Bronchial epithelial cell (primary cell): ENCODE measurements around the gene OR1L6. TPM values are rescaled to one million over a fixed set of nuclear protein-coding genes. Genes with fewer than 3 reads are reported as not detected.
A peak's percentile ranks its signal among the peaks of the same experiment; 100 is the strongest.

ENCODE experiments used
- DNase-seq: peaks from one replicate; pipeline ENCODE4 v3.0.0-alpha.2; 2010; ENCODE audit warnings: low read depth
- FAIRE-seq: peaks from 2 replicates; lab custom pipeline; 2011; peaks lifted over from hg19 to GRCh38; lab: Jason Lieb, UNC
- H3K27me3 ChIP-seq: 2 replicates; pipeline ENCODE4 v1.5.1; 2011; ENCODE audit warnings: low read length; ENCODE audit not compliant: control insufficient read depth, insufficient read depth
- H3K36me3 ChIP-seq: 2 replicates; pipeline ENCODE4 v1.5.1; 2011; ENCODE audit warnings: low read length; ENCODE audit not compliant: control insufficient read depth, insufficient read depth
- H3K4me3 ChIP-seq: 2 replicates; pipeline ENCODE4 v1.5.1; 2011; ENCODE audit warnings: mild to moderate bottlenecking, low read depth, low read length, control low read depth
- total RNA-seq: library from RNA; depleted of rRNA; stranded (reverse); fragments of >200 nt; gene quantifications from 2 replicates; pipeline ENCODE4 v1.2.1, GENCODE V29; 2014
- TF ChIP-seq, protein P1 (sequence below): IDR thresholded peaks from 2 replicates; pipeline ENCODE4 v1.5.1; 2011; ENCODE audit warnings: mild to moderate bottlenecking, moderate library complexity, low read length, control low read depth, inconsistent platforms; ENCODE audit not compliant: insufficient read depth, severe bottlenecking

OR1L6 gene
- total RNA-seq, 1 donor from 2014 or later = not detected

- TF ChIP-seq, protein P1, sequence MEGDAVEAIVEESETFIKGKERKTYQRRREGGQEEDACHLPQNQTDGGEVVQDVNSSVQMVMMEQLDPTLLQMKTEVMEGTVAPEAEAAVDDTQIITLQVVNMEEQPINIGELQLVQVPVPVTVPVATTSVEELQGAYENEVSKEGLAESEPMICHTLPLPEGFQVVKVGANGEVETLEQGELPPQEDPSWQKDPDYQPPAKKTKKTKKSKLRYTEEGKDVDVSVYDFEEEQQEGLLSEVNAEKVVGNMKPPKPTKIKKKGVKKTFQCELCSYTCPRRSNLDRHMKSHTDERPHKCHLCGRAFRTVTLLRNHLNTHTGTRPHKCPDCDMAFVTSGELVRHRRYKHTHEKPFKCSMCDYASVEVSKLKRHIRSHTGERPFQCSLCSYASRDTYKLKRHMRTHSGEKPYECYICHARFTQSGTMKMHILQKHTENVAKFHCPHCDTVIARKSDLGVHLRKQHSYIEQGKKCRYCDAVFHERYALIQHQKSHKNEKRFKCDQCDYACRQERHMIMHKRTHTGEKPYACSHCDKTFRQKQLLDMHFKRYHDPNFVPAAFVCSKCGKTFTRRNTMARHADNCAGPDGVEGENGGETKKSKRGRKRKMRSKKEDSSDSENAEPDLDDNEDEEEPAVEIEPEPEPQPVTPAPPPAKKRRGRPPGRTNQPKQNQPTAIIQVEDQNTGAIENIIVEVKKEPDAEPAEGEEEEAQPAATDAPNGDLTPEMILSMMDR = no peak
- DNase-seq (peak; percentile 15), FAIRE-seq (no peak)
- no peaks in the 10 kb centered on the region for H3K27me3 ChIP-seq
- H3K36me3 ChIP-seq = no peaks in the 10 kb centered on the region
- no peak overlapping the region for H3K4me3 ChIP-seq
Observed at GRCh38 chr9:122785269-122785668, 43.2 kb downstream of the OR1L6 start.

DNA sequence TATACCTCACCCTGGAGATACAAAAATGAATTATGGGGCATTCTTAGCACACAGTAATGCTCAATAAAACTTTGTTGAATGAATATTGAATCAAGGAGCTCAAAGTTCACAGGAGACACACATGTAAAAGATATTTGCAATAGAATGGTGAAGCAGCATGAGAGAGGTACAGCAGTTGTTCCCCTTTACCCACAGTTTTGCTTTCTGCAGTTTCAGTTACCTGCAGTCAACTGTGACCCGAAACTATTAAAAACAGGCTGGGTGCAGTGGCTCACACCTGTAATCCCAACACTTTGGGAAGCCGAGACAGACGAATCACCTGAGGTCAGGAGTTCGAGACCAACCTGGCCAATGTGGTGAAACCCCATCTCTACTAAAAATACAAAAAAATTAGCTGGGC, 44.2 kb downstream of the OR1L6 start:
- H3K36me3 ChIP-seq = no peaks in the 10 kb centered on the region
- H3K27me3 ChIP-seq = no peaks in the 10 kb centered on the region
- TF ChIP-seq, protein P1 = no peak
- DNase-seq = no peak
- H3K4me3 ChIP-seq = no peak overlapping the region
- no peak for FAIRE-seq

DNA sequence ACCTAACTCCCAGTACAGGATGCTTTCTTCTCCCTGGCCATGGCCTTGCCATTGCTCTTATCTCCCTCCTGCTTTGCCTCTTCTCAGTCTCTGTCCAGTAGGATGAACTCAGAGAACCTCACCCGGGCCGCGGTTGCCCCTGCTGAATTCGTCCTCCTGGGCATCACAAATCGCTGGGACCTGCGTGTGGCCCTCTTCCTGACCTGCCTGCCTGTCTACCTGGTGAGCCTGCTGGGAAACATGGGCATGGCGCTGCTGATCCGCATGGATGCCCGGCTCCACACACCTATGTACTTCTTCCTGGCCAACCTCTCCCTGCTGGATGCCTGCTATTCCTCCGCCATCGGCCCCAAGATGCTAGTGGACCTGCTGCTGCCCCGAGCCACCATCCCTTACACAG, 46.7 kb downstream of the OR1L6 start, which contains the start of gene OR5C1:
Gene OR5C1 (plus strand): TSS at position 103 of the 400 bp plus-strand sequence. CDS start 0 bp downstream, at position 103.
- TF ChIP-seq, protein P1 = no peak
- no peak for DNase-seq
- no peak for FAIRE-seq

DNA sequence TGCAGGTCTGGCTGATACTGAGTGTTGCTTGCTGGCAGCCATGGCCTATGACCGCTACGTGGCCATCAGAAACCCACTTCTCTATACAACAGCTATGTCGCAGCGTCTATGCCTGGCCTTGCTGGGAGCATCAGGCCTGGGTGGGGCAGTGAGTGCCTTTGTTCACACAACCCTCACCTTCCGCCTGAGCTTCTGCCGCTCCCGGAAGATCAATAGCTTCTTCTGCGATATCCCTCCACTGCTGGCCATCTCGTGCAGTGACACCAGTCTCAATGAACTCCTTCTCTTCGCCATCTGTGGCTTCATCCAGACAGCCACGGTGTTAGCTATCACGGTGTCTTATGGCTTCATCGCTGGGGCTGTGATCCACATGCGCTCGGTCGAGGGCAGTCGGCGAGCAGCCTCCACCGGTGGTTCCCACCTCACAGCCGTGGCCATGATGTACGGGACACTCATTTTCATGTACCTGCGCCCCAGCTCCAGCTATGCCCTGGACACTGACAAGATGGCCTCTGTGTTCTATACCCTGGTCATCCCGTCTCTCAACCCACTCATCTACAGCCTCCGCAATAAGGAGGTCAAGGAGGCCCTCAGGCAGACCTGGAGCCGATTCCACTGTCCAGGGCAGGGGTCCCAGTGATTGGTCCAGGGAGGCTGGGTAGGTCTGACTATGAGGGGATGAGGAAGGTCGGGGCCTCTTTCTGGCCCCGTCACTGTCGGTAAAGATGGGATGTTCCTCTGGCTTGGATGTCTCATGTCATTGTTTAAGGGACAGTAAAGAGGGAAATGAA, 47.3 kb downstream of the OR1L6 start:
- DNase-seq (no peak), FAIRE-seq (no peak)
- TF ChIP-seq, protein P1 = no peak
- H3K27me3 ChIP-seq = no peaks in the 10 kb centered on the region
- no peaks in the 10 kb centered on the region for H3K36me3 ChIP-seq
- H3K4me3 ChIP-seq = no peak overlapping the region

More for the DNA sequence above, 46.7 kb downstream of the OR1L6 start, which contains the start of gene OR5C1:
- Histone ChIP-seq H3K4me3 (no peak within 1 kb of the TSS), H3K27me3 (no peaks in the 10 kb centered on the region), H3K36me3 (no peaks in the 10 kb centered on the region)

- FAIRE-seq (no peak), DNase-seq (no peak)
- no peaks in the 10 kb centered on the region for H3K27me3 ChIP-seq
- H3K36me3 ChIP-seq = no peaks in the 10 kb centered on the region
- H3K4me3 ChIP-seq = no peak overlapping the region
- TF ChIP-seq, protein P1 = no peak
Observed at GRCh38 chr9:122791872-122792669, 50.0 kb downstream of the OR1L6 start.
